GM23248 (cell line): ENCODE measurements around the gene CIROP. TPM values are rescaled to one million over a fixed set of nuclear protein-coding genes. Genes with fewer than 3 reads are reported as not detected.

Source experiments
- DNase-seq: peaks from one replicate; pipeline ENCODE4 v3.0.0-alpha.2; 2015
- H2AFZ ChIP-seq: fragments of 200-600 bp; sonication (generic); 2 replicates; pipeline ENCODE4 v1.6.1; 2016; ENCODE audit warnings: antibody characterized with exemption
- H3F3A ChIP-seq: fragments of 200-600 bp; sonication (generic); 2 replicates; pipeline ENCODE4 v1.6.1; 2016; ENCODE audit warnings: mild to moderate bottlenecking, antibody characterized with exemption, mixed run types; ENCODE audit not compliant: insufficient read depth
- H3K27ac ChIP-seq: fragments of 200-600 bp; sonication (generic); 2 replicates; pipeline ENCODE4 v1.5.1; 2016; ENCODE audit warnings: mild to moderate bottlenecking
- H3K27me3 ChIP-seq: fragments of 200-600 bp; sonication (generic); replicated peaks from 2 replicates; pipeline ENCODE4 v1.6.1; 2016; ENCODE audit warnings: mild to moderate bottlenecking; ENCODE audit not compliant: insufficient read depth
- H3K36me3 ChIP-seq: fragments of 200-600 bp; sonication (generic); 2 replicates; pipeline ENCODE4 v1.6.1; 2016; ENCODE audit warnings: low read depth, mild to moderate bottlenecking
- H3K4me1 ChIP-seq: fragments of 200-600 bp; sonication (generic); 2 replicates; pipeline ENCODE4 v1.6.1; 2016; ENCODE audit warnings: mild to moderate bottlenecking; ENCODE audit not compliant: insufficient read depth
- H3K4me2 ChIP-seq: fragments of 200-600 bp; sonication (generic); one replicate; pipeline ENCODE4 v1.6.1; 2016; ENCODE audit warnings: mild to moderate bottlenecking; ENCODE audit not compliant: unreplicated experiment
- H3K4me3 ChIP-seq: fragments of 200-600 bp; sonication (generic); 2 replicates; pipeline ENCODE4 v1.5.1; 2016; ENCODE audit warnings: mild to moderate bottlenecking
- H3K79me2 ChIP-seq: fragments of 200-600 bp; sonication (generic); 2 replicates; pipeline ENCODE4 v1.6.1; 2016; ENCODE audit warnings: mild to moderate bottlenecking; ENCODE audit not compliant: insufficient read depth
- H3K9ac ChIP-seq: fragments of 200-600 bp; sonication (generic); 2 replicates; pipeline ENCODE4 v1.6.1; 2016; ENCODE audit warnings: mild to moderate bottlenecking
- H3K9me2 ChIP-seq: fragments of 200-600 bp; sonication (generic); 2 replicates; pipeline ENCODE4 v1.6.1; 2016; ENCODE audit warnings: mixed run types, mild to moderate bottlenecking, moderate library complexity; ENCODE audit not compliant: insufficient read depth
- H3K9me3 ChIP-seq: fragments of 200-600 bp; sonication (generic); one replicate; pipeline ENCODE4 v1.6.1; 2017; ENCODE audit warnings: low read depth
- H4K20me1 ChIP-seq: fragments of 200-600 bp; sonication (generic); 2 replicates; pipeline ENCODE4 v1.6.0; 2016; ENCODE audit not compliant: insufficient read depth
- EZH2 ChIP-seq: fragments of 200-600 bp; sonication (generic); IDR thresholded peaks from 2 replicates; pipeline ENCODE4 v1.6.1; 2018; ENCODE audit warnings: antibody characterized with exemption, mild to moderate bottlenecking; ENCODE audit not compliant: insufficient read depth, poor library complexity, severe bottlenecking
- EZH2phosphoT487 ChIP-seq: fragments of 200-600 bp; sonication (generic); IDR thresholded peaks from 2 replicates; pipeline ENCODE4 v1.6.1; 2018; ENCODE audit warnings: antibody characterized with exemption, moderate library complexity, mild to moderate bottlenecking, low read depth; ENCODE audit not compliant: insufficient read depth
- WGBS, 2 experiments: methylation state at CpG; one replicate each; pipeline ENCODE4 v1.1.6; 2015 to 2017; ENCODE audit warnings: low lambda C conversion rate in 2 of 2, low coverage in 1 of 2; ENCODE audit errors: missing lambda C conversion rate in 2 of 2; 5-methylcytosine and 5-hydroxymethylcytosine counted together
- in situ Hi-C: fragments of 300-500 bp; cut with MboI; formaldehyde crosslinking; loops from 2 replicates; pipeline ENCODE4 v1.15.0; 2020
- polyA plus RNA-seq: library from polyadenylated mRNA; unstranded; fragments of >200 nt; fragmentation: Nextera tagmentation; extraction: Ambion mirVana; gene quantifications from 2 replicates; pipeline ENCODE4 v1.2.1, GENCODE V29; 2016
- total RNA-seq: library from RNA; depleted of rRNA; stranded (reverse); fragments of >200 nt; shearing (Covaris generic); gene quantifications from 2 replicates; pipeline ENCODE4 v1.2.3, GENCODE V29; 2014

The CIROP gene
- total and polyA plus RNA-seq, 2 experiments from 2014 or later: not detected

GRCh38 chr14:23093104-23093503 lies 11.7 kb downstream of the CIROP start:
- WGBS, 2 experiments: 49 to 51% methylated on average over 2 of the region's 2 CpGs
- Histone ChIP-seq H3K9ac (peak overlapping the region; percentile 94), H3K9me3 (no peaks in the 10 kb centered on the region), H3K4me3 (peak overlapping the region; percentile 98), H3K9me2 (no peaks in the 10 kb centered on the region), H3K36me3 (peaks cover 45% of the 10 kb centered on the region), H4K20me1 (peaks cover 8% of the 10 kb centered on the region; the same call in 1 of the 2 replicates), H3F3A (peaks cover 25% of the 10 kb centered on the region), H3K79me2 (peaks cover 91% of the 10 kb centered on the region), H3K27ac (no peak overlapping the region), H3K4me2 (peak overlapping the region; percentile 98), H3K4me1 (peaks cover 30% of the 10 kb centered on the region), H3K27me3 (no peaks in the 10 kb centered on the region), H2AFZ (no peak overlapping the region)
- DNase-seq: no peak
- TF ChIP-seq EZH2phosphoT487 (no peak), EZH2 (no peak)
- in situ Hi-C loops: no loop called here

- Histone ChIP-seq H3F3A (peaks cover 40% of the 10 kb centered on the region), H3K27ac (no peak overlapping the region), H3K4me2 (no peak overlapping the region), H3K9me3 (no peaks in the 10 kb centered on the region), H3K4me3 (no peak overlapping the region), H3K4me1 (peaks cover 18% of the 10 kb centered on the region), H3K9ac (no peak overlapping the region), H2AFZ (no peak overlapping the region), H4K20me1 (no peaks in the 10 kb centered on the region), H3K36me3 (peaks cover 50% of the 10 kb centered on the region), H3K27me3 (no peaks in the 10 kb centered on the region), H3K9me2 (no peaks in the 10 kb centered on the region), H3K79me2 (peaks cover 91% of the 10 kb centered on the region)
- 85 to 90% methylated on average over 11 to 12 of the region's 12 CpGs for WGBS, 2 experiments
- in situ Hi-C loops: no loop called here
- TF ChIP-seq EZH2phosphoT487: no peak
- DNase-seq: no peak
Observed at GRCh38 chr14:23091294-23092225, 13.2 kb downstream of the CIROP start.

- H3K27ac ChIP-seq: no peak overlapping the region
- peaks cover 46% of the 10 kb centered on the region for H3F3A ChIP-seq
- H3K4me1 ChIP-seq: peaks cover 28% of the 10 kb centered on the region
- H2AFZ ChIP-seq: no peak overlapping the region
- no peak overlapping the region for H3K9ac ChIP-seq
- no peak overlapping the region for H3K4me3 ChIP-seq
- no peak overlapping the region for H3K4me2 ChIP-seq
- DNase-seq: no peak
- peaks cover 60% of the 10 kb centered on the region for H3K36me3 ChIP-seq
- H4K20me1 ChIP-seq: 0 out of 2 replicates have a peak, but pooled peaks cover 3% of the 10 kb centered on the region
- no peaks in the 10 kb centered on the region for H3K9me3 ChIP-seq
- no peaks in the 10 kb centered on the region for H3K27me3 ChIP-seq
- TF ChIP-seq EZH2phosphoT487: no peak
- no peak for TF ChIP-seq EZH2
- WGBS, 2 experiments: 66 to 74% methylated on average over 4 of the region's 4 CpGs
- H3K79me2 ChIP-seq: peaks cover 90% of the 10 kb centered on the region
- in situ Hi-C loops: no loop called here
- H3K9me2 ChIP-seq: no peaks in the 10 kb centered on the region
Observed at GRCh38 chr14:23090254-23090636, 14.5 kb downstream of the CIROP start.

GRCh38 chr14:23089498-23090253 lies 15.1 kb downstream of the CIROP start:
- in situ Hi-C loops: no loop called here
- WGBS, 2 experiments: 90 to 93% methylated on average over 12 of the region's 12 CpGs
- Histone ChIP-seq H3K4me2 (no peak overlapping the region), H3K4me3 (no peak overlapping the region), H3K9ac (no peak overlapping the region), H2AFZ (no peak overlapping the region), H3K4me1 (peaks cover 33% of the 10 kb centered on the region), H3F3A (peaks cover 52% of the 10 kb centered on the region), H3K9me2 (no peaks in the 10 kb centered on the region), H3K27ac (no peak overlapping the region), H3K9me3 (no peaks in the 10 kb centered on the region), H4K20me1 (0 out of 2 replicates have a peak, but pooled peaks cover 3% of the 10 kb centered on the region), H3K79me2 (peaks cover 92% of the 10 kb centered on the region), H3K27me3 (no peaks in the 10 kb centered on the region), H3K36me3 (peaks cover 65% of the 10 kb centered on the region)
- TF ChIP-seq EZH2phosphoT487: no peak
- no peak for TF ChIP-seq EZH2
- DNase-seq: no peak
